NT2/D1 (cell line): Measurements from ENCODE around the gene CRYAA.

Source experiments
- SUZ12 ChIP-seq: IDR thresholded peaks from 2 replicates; pipeline ENCODE4 v1.6.1; 2011; ENCODE audit not compliant: insufficient read length, insufficient read depth; ENCODE audit errors: extremely low read depth
- YY1 ChIP-seq: IDR thresholded peaks from 2 replicates; pipeline ENCODE4 v1.6.1; 2011; ENCODE audit not compliant: insufficient read length, insufficient read depth
- ZNF274 ChIP-seq: IDR thresholded peaks from 2 replicates; pipeline ENCODE4 v1.6.1; 2011; ENCODE audit warnings: mild to moderate bottlenecking, low read depth, low read length

GRCh38 chr21:43191521-43191920 lies 22.7 kb downstream of the CRYAA start:
- TF ChIP-seq YY1 (no peak), SUZ12 (no peak), ZNF274 (no peak)
